Common myeloid progenitor, CD34-positive (primary cell): ENCODE data around the gene LCN12.

ENCODE experiments used
- CTCF ChIA-PET: fragments of 350-600 bp; sonication (Branson Sonifier 250); formaldehyde crosslinking; loops from one replicate; lab custom pipeline; 2021; ENCODE audit warnings: antibody characterized with exemption; lab: Charles Lee
- POLR2A ChIA-PET: fragments of 350-600 bp; sonication (Branson Sonifier 250); formaldehyde crosslinking; loops from one replicate; lab custom pipeline; 2021; ENCODE audit warnings: antibody characterized with exemption; lab: Charles Lee
- DNase-seq, 3 donors: peaks; one replicate each; pipeline versions ENCODE4 v3.0.0 to v3.0.0-alpha.2; 2013
- H3K27ac ChIP-seq, 2 experiments: 1 replicate in 1 of 2; 2 replicates in 1 of 2; pipeline ENCODE4 v1.7.0; 2013; ENCODE audit warnings: inconsistent platforms in 2 of 2, low read length in 2 of 2, mild to moderate bottlenecking in 2 of 2, low read depth in 1 of 2, moderate library complexity in 1 of 2; ENCODE audit not compliant: severe bottlenecking in 2 of 2, insufficient read depth in 1 of 2, poor library complexity in 1 of 2
- H3K27me3 ChIP-seq, 5 experiments: replicated peaks in 2 of 5; 1 replicate in 3 of 5; 2 replicates in 2 of 5; pipeline versions ENCODE4 v1.6.1 to v1.7.0; 2013; ENCODE audit warnings: low read length in 4 of 5, mild to moderate bottlenecking in 2 of 5, moderate library complexity in 2 of 5, inconsistent platforms in 1 of 5; ENCODE audit not compliant: insufficient read depth in 5 of 5, control insufficient read depth in 4 of 5
- H3K36me3 ChIP-seq, 4 experiments: 1 replicate in 2 of 4; 2 replicates in 2 of 4; pipeline versions ENCODE4 v1.6.1 to v1.7.0; 2013; ENCODE audit warnings: low read length in 3 of 4, control low read depth in 1 of 4, mild to moderate bottlenecking in 1 of 4; ENCODE audit not compliant: control insufficient read depth in 4 of 4, insufficient read depth in 4 of 4
- H3K4me1 ChIP-seq, 4 experiments: 1 replicate in 3 of 4; 2 replicates in 1 of 4; pipeline versions ENCODE4 v1.6.1 to v1.7.1; 2013; ENCODE audit warnings: low read length in 3 of 4, mild to moderate bottlenecking in 3 of 4, control low read depth in 1 of 4, inconsistent platforms in 1 of 4, moderate library complexity in 1 of 4; ENCODE audit not compliant: control insufficient read depth in 4 of 4, insufficient read depth in 4 of 4; ENCODE audit errors: control extremely low read depth in 1 of 4
- H3K4me3 ChIP-seq, 7 experiments: 1 replicate in 4 of 7; 2 replicates in 3 of 7; pipeline versions ENCODE4 v1.5.1 to v1.7.0; 2013; ENCODE audit warnings: mild to moderate bottlenecking in 7 of 7, low read length in 6 of 7, moderate library complexity in 6 of 7, inconsistent platforms in 2 of 7, low read depth in 2 of 7, control low read depth in 1 of 7; ENCODE audit not compliant: insufficient read depth in 4 of 7, control insufficient read depth in 1 of 7; ENCODE audit errors: extremely low read depth in 1 of 7
- H3K9me3 ChIP-seq, 5 experiments: 1 replicate in 4 of 5; 2 replicates in 1 of 5; pipeline versions ENCODE4 v1.6.1 to v1.7.1; 2013; ENCODE audit warnings: low read length in 4 of 5, mild to moderate bottlenecking in 2 of 5, inconsistent platforms in 1 of 5, low read depth in 1 of 5, moderate library complexity in 1 of 5; ENCODE audit not compliant: control insufficient read depth in 4 of 5, insufficient read depth in 2 of 5; ENCODE audit errors: control extremely low read depth in 1 of 5
- WGBS: methylation state at CpG from one replicate; pipeline ENCODE4 v1.1.5; 2013; ENCODE audit not compliant: insufficient coverage; 5-methylcytosine and 5-hydroxymethylcytosine counted together

LCN12 gene

GRCh38 chr9:136954270-136955083 is 2.4 kb downstream of the LCN12 start:
- POLR2A ChIA-PET = no interaction called here
- 94% methylated on average over 14 of the region's 25 CpGs for WGBS

GRCh38 chr9:136955202-136955942 is 3.3 kb downstream of the LCN12 start:
- Histone ChIP-seq H3K27me3 (no peaks in the 10 kb centered on the region), H3K36me3 (no peaks in the 10 kb centered on the region), H3K27ac (no peak overlapping the region), H3K4me1 (peaks cover 0 to 4% (median 3%) of the 10 kb centered on the region in 4 experiments), H3K9me3 (no peaks in the 10 kb centered on the region), H3K4me3 (no peak overlapping the region)
- 93% methylated on average over 14 of the region's 14 CpGs for WGBS
- CTCF ChIA-PET = interaction anchor here (1.1 to 1.4 kb wide), 2 partner anchors 74 to 80 kb away, joined by 3 read pairs; no protein-coding TSS in a partner anchor
- POLR2A ChIA-PET = no interaction called here
- no peak for DNase-seq

More at GRCh38 chr9:136954270-136955083, 2.4 kb downstream of the LCN12 start:
- no peak for DNase-seq
- Histone ChIP-seq H3K27ac (no peak overlapping the region), H3K4me3 (no peak overlapping the region), H3K4me1 (peaks cover 0 to 10% (median 7%) of the 10 kb centered on the region in 4 experiments), H3K27me3 (no peaks in the 10 kb centered on the region), H3K36me3 (no peaks in the 10 kb centered on the region), H3K9me3 (no peaks in the 10 kb centered on the region)
- CTCF ChIA-PET = interaction anchor here (1.1 to 1.4 kb wide), 2 partner anchors 75 to 81 kb away, joined by 3 read pairs; no protein-coding TSS in a partner anchor

GRCh38 chr9:136955943-136956335 is 3.9 kb downstream of the LCN12 start:
- Histone ChIP-seq H3K9me3 (no peaks in the 10 kb centered on the region), H3K4me3 (no peak overlapping the region), H3K27ac (no peak overlapping the region), H3K4me1 (no peaks in the 10 kb centered on the region), H3K36me3 (no peaks in the 10 kb centered on the region), H3K27me3 (no peaks in the 10 kb centered on the region)
- no peak for DNase-seq
- ChIA-PET POLR2A (no interaction called here), CTCF (interaction anchor here (1.1 to 1.4 kb wide), 2 partner anchors 73 to 79 kb away, joined by 3 read pairs; no protein-coding TSS in a partner anchor)
- WGBS = 95% methylated on average over 4 of the region's 9 CpGs

GRCh38 chr9:136956604-136957003 is 4.5 kb downstream of the LCN12 start:
- WGBS = 96% methylated on average over 3 of the region's 4 CpGs
- ChIA-PET POLR2A (no interaction called here), CTCF (no interaction called here)
- Histone ChIP-seq H3K27me3 (no peaks in the 10 kb centered on the region), H3K4me1 (no peaks in the 10 kb centered on the region), H3K36me3 (no peaks in the 10 kb centered on the region), H3K27ac (no peak overlapping the region), H3K9me3 (no peaks in the 10 kb centered on the region), H3K4me3 (no peak overlapping the region)
- DNase-seq = no peak

GRCh38 chr9:136957461-136957860 is 5.4 kb downstream of the LCN12 start:
- DNase-seq = no peak
- Histone ChIP-seq H3K27ac (no peak overlapping the region), H3K27me3 (no peaks in the 10 kb centered on the region), H3K36me3 (no peaks in the 10 kb centered on the region), H3K9me3 (no peaks in the 10 kb centered on the region), H3K4me1 (no peaks in the 10 kb centered on the region), H3K4me3 (no peak overlapping the region)
- WGBS = 100% methylated on average over 1 of the region's 1 CpG
- ChIA-PET POLR2A (no interaction called here), CTCF (no interaction called here)

- ChIA-PET CTCF (interaction anchor here (1.3 kb wide), 1 partner anchor 77 kb away, joined by 4 read pairs; no protein-coding TSS in a partner anchor), POLR2A (no interaction called here)
- no peak overlapping the region for H3K4me3 ChIP-seq
Observed at GRCh38 chr9:136957901-136958300, 5.8 kb downstream of the LCN12 start.

GRCh38 chr9:136958473-136958872 is 6.4 kb downstream of the LCN12 start:
- H3K27me3 ChIP-seq = no peaks in the 10 kb centered on the region
- POLR2A ChIA-PET = no interaction called here
- no peaks in the 10 kb centered on the region for H3K4me1 ChIP-seq
- CTCF ChIA-PET = interaction anchor here (1.3 kb wide), 1 partner anchor 76 kb away, joined by 4 read pairs; no protein-coding TSS in a partner anchor
- no peak overlapping the region for H3K4me3 ChIP-seq
- no peaks in the 10 kb centered on the region for H3K9me3 ChIP-seq
- H3K36me3 ChIP-seq = no peaks in the 10 kb centered on the region
- 94% methylated on average over 7 of the region's 7 CpGs for WGBS
- DNase-seq = no peak
- H3K27ac ChIP-seq = no peak overlapping the region

More at GRCh38 chr9:136957901-136958300, 5.8 kb downstream of the LCN12 start:
- no peaks in the 10 kb centered on the region for H3K9me3 ChIP-seq
- H3K4me1 ChIP-seq = no peaks in the 10 kb centered on the region
- no peaks in the 10 kb centered on the region for H3K27me3 ChIP-seq
- 93% methylated on average over 4 of the region's 6 CpGs for WGBS
- no peaks in the 10 kb centered on the region for H3K36me3 ChIP-seq
- DNase-seq = no peak
- no peak overlapping the region for H3K27ac ChIP-seq
